ENCODE measurements around the gene CASZ1.

GRCh38 chr1:10688409-10688786 lies 108.0 kb downstream of the CASZ1 start:
- TF ChIP-seq GATA2 (IDR thresholded peaks at IDR 0.05; ENCODE audit: low read depth, low read length) (no peak), GATA3 (IDR thresholded peaks at IDR 0.05; ENCODE audit: low read depth, low read length) (no peak)

Measured in SH-SY5Y (cell line).